Right renal pelvis (tissue), 4 donors: ENCODE results near the gene KLHL1. TPM values are rescaled to one million over a fixed set of nuclear protein-coding genes. Genes with fewer than 3 reads are reported as not detected.

ENCODE experiments used
- DNase-seq, 4 donors: peaks; one replicate each; pipeline ENCODE4 v3.0.0-alpha.2; 2013; ENCODE audit warnings: low read depth in 4 of 4, low spot score in 3 of 4, missing footprints in 1 of 4
- polyA plus RNA-seq, 4 donors: library from polyadenylated mRNA; unstranded; fragments of 120-200 nt; gene quantifications; one replicate each; pipeline ENCODE4 v1.2.1, GENCODE V29; 2013; ENCODE audit not compliant: insufficient read length in 4 of 4

KLHL1 gene
- polyA plus RNA-seq, 4 donors, result 0.87 to 1.4 (median 0.89) TPM

DNA sequence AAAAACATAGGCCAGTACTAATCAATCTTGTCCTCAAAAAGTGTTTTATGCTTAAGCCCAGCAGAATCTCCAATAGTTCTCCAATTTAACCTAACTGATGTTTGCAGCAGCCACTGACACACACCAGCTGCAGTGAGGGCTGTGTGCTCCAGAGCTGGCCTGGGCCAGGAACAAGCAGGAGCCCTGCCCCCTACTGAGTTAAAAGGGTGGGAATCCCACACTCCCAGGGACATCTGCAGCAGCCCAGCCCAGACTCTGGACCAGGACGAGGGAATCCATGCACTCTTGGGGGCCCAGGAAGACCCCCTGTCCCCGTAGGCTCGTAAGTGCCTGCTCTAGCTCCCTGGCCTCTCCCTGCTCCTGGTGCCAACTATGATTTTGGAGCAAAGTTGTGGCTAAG is 92.1 kb downstream of the KLHL1 start:
- no peak for DNase-seq

DNA sequence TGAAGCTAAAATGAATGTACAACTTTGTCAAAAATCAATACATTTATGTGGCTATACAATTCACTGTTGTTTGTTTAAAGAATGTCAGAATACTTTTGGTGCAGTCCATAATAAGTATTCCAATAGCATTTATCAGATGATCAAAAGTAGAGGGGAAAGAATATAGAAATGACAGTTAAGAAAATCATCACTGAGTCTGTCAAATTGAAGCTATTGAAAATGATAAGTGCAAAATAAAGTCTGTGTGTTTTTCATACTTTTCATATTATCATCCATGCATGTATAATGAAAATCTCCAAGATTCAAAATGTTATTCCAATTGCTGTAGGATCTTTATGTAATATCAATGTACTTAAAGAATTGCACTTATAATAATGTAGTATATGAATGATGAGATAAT is 93.9 kb downstream of the KLHL1 start:
- no peak for DNase-seq

DNA sequence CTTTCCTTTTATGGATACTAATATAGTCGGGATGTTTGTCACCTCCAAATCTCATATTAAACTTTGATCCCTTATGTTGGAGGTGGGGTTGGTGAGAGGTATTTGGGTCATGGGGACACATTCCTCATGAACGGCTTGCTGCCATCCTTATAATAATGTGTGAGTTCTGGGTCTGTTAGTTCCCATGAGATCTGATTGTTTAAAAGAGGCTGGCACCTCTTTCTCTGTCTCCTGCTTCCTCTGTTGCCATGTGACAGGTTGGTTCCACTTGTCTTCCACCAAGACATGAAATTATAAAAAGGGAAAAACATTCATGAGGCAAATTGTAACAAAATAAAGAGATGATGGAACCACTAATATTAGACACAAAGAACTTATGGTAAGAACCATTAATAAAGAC is 108.4 kb downstream of the KLHL1 start:
- DNase-seq, result no peak

DNA sequence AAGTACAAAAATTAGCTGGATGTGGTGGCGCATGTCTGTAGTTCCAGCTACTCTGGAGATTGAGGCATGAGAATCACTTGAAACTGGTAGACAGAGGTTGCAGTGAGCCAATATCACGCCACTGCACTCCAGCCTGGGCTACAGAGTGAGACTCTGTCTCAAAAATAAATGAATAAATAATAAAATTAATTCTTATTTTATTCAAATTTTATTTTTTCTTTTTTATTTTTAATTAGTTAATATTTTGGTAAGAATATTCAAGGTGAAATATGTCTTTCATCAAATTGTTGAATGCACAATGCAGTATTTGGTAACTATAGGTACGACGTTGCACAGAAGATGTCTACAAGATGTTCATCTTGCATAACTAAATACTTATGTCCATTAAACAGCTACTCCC is 111.2 kb downstream of the KLHL1 start:
- no peak for DNase-seq

DNA sequence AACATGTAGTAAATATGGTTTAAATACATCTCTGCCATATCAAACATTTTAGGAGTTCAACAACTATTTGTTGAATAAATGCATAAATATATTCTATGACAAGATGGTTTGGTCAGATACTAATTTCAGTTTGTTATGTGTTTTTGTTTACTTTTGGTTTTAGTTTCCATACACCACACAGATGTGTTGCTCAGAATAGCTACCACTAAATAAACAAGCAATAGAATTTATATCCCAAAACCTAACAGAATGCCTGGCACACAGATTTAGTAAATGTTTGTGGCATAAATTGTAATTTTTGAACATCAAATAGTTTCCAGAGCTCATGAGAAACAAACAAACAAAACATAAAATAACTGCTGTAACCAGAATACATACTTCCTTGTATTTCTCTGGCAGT is 127.5 kb downstream of the KLHL1 start:
- DNase-seq, result no peak

DNA sequence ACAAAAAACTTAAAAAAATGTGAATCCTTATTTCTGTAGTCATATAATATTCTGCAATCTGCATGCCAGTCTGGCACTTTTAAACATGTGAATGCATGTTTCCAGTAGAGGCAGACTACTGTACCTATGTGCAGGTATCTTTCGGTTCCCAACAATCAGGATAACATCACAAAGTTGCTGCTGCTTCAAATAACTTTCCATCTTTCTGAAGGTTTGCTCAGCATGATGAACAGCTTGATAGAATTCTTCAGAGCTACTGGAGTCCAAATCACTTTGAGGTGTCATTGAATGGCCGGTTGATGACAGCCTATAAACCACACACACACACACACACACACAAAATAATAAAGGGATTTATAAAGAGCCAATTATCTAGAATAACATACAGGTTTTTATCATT is 132.8 kb downstream of the KLHL1 start:
- no peak for DNase-seq

DNA sequence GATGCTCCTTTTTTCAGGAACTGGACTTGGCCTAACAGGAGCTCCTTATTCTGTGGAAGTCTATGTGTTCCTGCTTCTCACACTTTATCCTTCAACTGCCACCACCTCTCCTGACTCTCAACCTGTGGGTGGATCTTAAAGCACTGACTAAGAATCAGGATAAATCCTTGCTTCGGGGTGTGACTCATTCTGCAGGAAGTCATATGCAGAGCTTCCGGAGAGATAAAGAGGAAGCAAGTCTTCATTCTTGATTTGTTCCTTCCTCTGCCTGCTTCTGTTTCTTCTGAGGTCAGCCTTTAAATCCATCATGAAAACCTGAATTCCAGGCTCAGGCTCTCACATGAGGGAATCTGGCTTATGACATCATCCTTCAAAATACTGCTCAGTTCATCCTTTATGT is 137.7 kb downstream of the KLHL1 start:
- DNase-seq, result no peak

DNA sequence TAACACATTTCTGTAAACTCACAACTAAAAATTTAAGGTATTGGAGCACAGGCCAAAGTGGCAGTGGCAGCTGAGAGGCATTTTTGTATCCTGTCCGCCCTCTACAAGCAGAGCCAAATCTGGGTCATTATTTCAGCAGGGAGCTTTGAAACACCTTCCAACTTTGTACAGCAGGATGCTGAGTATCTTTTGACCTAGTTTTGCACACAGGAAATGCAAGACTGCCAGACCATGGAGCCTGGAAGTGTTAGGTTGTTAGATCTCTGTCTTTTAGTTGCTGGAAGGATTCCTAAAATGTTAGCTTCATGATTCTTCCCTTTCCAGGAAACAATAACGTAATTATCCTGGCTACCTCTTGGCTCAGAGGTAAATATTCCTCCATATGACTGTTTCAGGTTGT is 149.2 kb downstream of the KLHL1 start:
- DNase-seq, result no peak

DNA sequence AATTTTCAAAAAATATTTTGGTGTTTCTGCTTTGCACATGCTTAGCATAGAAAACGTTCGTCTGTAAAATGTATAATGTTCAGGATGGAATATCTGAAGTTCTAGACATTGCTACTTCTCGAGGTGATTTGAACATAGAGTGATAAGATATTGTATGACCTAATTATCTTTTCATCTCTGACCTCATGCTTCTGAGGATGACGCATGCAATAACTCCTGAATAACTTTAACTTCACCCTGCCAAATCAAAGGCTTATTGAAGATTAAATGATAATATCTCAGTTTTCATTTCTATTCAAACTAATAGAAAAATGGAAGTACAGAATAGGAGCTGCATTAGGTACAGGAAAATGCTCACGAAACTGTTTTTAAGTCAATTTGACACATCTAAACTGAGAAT is 151.4 kb downstream of the KLHL1 start:
- DNase-seq, result no peak

DNA sequence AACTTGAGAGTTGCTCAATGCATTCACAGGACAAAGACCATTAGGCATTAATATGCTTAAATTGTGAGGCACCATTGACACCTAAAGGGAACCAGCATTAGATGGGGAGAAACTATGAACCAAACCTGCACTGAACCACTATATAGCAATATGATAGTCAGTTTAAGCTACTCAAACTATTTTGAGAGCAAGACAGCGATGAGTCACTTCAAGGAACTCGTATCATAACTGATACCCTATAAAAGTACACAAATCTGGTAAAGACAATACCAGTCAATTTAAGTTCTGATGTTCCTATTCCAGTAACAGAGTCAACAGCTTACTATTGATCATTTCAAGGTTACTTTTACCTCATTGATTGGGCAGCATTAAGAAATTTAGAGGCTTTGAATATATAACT is 151.9 kb downstream of the KLHL1 start:
- DNase-seq, result no peak

DNA sequence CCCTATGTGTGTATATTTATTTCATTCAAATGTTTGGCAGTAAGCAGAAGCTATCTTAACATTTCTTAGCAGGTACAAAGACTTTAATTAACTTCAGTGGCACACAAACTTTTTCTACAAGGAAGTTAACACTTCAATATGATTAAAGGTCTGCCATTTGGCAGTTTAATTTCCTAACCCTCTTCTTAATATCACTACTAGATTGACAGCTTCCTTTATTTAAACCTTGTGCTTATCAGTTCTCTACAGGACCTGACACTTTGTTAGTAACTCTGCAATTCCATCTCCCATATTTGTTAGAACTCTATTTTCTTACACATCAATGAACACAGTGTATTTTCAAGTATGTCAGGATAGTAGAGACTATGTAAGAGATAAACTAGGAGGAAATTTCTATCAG is 153.0 kb downstream of the KLHL1 start:
- no peak for DNase-seq

DNA sequence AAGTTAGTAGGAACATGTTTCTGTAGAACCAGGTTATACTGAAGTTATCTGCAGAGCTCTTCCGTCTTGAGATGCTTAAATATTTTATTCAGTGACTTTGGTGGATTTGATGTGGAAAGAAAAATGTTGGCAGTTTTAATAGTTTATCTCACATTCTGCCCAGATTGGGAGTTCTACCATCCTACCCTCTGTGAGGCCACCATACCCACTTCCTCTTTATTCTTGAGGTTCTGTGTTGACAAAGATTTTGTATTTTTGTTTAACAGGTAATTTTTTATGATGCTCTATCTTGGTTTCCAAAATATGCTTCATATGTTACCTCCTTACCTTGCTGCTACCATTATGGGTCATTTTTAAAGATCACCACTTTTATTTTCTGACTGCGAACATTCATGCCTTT is 156.8 kb downstream of the KLHL1 start:
- DNase-seq, result no peak

DNA sequence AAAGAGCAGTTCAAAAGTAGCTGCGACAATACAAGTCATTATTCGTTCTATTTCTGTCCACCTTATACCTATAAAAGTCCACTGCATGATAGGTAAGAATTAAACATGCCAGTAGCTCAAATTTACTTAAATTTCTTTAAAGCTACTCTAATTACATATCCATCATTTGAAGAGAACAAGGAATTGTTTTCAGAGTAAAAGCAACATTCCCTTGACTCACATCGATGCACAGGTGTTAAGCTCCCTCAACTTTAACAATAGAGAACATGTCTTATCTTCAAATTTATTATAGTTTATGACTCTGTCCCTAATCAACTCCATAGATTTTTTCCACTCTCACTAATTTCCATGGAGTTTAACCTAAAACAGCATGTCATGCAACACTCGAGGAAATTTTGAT is 158.1 kb downstream of the KLHL1 start:
- DNase-seq, result no peak

DNA sequence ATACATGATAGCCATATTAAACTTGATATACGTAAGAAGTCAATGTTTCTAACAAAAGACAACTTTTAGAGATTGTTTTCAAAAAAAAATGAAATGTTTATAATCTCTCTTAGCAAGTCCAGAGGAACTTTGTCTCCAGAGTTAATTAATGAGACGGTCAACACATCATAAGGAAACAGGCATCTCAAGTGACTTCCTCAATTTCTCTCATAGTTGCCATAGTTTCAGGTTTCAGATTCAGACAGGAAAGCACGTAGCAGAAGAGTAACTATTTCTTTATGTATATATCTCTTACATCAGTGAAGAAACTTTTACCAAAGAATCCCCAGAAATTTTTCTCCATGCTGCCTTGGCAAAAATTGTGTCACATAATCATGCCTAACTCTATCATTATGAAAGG is 160.2 kb downstream of the KLHL1 start:
- peak in 1 of 4 donors; percentile 12 for DNase-seq

DNA sequence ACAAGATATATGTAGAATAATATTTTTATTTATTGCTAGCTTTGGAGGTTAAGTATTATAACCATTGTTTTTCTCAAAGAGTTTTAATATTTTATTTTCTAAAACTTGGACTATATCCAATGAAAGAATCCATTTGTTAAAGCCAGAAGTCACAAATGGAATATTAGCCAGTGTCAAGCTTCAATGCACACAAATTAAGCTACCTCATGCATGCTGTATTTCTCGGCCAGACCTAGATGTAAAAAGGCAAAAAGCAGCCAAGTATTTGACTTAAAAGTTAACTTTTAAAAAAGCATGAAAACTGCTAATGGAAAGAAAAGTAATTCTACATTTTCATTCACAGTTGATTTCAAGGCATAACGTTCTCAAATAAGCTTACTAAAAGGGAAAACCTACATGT is 160.7 kb downstream of the KLHL1 start:
- DNase-seq, result peak in 1 of 4 donors; percentile 28

DNA sequence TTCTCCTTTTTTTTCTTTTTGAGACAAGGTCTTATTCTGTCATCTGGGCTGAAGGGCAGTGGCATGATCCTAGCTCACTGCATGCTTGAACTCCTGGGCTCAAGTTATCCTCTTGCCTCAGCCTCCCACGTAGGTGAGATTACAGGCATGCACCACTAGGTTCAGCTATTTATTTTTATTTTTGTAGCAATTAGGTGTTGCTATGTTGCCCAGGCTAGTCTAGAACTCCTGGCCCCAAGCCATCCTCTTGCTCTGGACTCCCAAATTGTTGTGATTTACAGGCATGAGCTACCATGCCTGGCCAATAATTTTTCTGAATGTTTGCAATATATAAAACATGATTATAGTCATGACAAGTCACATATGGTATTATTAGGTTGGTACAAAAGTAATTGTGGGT is 161.7 kb downstream of the KLHL1 start:
- no peak for DNase-seq

DNA sequence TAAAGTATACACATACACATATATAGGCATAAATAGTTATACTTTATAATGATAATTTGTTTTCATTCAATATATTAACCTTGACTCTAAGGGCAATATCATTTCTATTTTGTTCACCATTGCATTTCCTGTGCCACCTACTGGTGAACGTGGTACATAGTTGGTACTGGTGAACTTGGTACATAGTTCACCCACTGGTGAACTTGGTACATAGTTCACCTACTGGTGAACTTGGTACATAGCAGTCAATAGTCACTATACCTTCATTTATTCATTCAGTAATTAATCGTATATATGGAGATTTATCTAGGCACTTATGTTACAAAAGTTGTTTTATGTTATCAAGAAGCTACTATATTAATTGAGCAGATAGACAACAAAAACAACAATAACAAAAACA is 173.2 kb downstream of the KLHL1 start:
- DNase-seq, result no peak

DNA sequence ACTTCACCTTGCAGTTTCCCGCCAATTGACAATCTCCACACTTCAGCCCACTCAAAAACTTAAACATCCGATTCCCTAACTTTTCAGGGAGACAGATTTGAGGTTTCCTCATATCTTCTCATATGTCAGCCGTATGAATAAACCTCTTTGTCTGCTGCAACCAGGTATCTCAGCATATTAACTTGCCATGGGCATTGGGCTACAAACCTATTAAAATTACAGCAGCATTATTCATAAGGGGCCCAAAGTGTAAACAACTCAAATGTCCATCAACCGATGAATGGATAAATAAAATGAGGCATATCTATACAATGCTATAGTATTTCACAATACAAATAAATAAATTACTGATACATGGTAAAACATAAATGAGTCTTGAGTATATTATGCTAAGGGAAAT is 180.0 kb downstream of the KLHL1 start:
- DNase-seq, result no peak

DNA sequence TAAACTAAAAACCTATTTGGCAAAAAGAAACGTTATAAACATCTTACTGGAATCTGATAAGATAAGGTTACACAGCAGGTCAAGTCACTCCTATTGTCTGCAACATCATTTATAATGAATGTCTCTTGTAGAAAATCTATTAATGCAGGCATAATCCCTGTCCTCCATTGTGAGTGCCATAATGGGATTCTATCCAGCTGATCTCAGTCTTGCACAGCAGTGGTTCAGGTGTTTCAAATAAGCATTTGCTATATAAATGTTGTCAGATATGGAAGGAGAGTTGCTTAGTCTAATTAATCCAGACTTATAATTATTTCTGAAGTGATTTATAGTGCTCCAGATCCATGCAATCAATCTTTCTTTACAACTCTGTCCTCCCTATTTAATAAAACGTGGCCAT is 187.1 kb downstream of the KLHL1 start:
- DNase-seq, result no peak

DNA sequence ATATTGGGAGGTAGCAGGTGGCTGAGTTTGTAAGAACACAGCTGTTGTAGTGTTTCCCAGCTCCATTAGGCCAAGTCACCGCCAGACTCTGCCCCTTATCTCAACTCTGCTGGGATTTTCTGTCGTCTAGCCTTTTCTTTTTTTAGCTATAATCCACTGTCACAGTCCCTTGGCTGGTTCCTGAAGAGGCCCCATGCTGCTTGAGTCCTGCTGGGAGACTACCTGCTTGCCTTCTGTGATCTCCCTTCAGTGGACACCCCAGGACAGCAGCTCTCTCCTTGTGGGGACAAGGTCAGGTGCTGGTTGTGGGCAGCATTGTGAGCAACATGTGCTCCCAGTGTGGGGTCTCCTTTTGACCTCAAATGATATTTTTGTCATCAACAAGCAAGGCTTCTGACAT is 195.6 kb downstream of the KLHL1 start:
- DNase-seq, result no peak

DNA sequence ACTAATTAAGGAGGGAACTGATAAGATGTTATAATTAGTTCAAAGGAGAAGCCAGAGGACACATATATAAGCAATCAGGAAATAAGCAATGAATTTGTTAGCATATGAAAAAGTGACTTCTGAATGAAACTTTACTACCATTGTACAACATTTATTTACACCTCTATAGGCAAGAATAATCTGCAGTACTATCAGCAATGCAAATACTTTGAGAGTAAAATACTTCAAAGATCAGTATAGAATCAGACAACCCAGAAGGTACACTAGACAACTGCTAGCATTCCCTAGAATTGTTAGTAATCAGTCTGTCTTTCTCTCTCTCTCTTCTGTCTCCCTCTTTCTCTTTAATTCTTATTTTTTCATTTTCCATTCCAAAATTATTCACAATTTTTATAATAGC is 197.5 kb downstream of the KLHL1 start:
- DNase-seq, result no peak

DNA sequence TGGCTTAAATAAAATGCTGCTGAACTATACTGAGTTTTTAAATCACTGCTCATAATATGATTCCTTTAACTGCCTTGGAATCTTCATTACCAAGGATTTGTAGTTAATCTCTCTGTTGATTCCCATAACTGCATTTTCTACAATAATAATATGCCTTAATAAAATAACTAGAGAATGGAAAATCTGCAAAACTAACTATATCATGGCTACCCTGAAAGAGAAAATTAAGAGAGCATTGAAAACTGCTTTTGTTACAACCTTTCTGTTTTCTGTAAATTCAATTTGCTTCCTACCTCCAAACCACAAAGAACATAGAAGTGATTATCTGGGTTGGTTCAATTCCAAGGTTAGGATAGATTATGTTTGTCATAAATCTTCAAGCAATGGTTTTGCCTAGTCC is 203.5 kb downstream of the KLHL1 start:
- DNase-seq, result no peak

DNA sequence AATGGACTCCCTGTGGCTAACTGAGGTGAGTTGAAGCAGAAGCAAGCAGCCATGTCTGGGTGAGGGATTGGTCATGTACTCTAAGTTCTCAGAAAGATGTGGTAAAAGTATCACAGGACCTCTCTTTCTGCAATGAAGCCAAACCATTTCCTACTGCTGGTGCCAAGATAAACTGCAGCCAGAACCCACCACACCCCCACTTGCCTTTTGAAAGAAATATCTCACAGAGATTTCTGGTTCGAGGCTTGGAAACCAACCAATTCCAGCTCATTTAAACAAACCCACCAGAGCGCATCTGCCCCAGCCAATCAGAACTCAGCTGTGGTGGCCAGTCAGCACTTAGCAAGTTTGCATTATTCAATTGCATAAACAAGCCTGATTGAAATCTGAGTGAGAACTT is 205.2 kb downstream of the KLHL1 start:
- no peak for DNase-seq

DNA sequence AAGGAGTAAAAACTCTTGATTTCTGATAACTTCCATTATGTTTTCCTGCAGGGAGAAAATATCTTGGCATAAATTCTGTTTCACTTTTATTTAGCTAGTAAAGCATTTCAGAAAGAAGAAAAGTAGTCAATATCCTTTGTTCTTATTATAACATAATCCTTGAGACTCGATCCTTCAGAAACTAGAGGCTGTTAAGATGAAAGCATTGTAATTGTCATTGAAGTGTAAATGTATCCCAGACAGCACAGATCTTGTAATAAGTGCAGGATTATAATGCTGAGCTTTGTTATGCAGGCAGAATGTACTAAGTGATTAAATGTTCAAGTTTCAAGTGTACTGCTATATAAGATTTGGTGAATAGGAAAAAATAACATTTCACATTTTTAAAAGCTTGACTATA is 225.8 kb downstream of the KLHL1 start:
- no peak for DNase-seq
